Neural cell (in vitro differentiated cells): Measurements from ENCODE around the gene CYP26B1.

ENCODE experiments used
- POLR2AphosphoS5 ChIP-seq: IDR thresholded peaks from 2 replicates; pipeline ENCODE4 v1.6.1; 2012
- SMC3 ChIP-seq: fragments of 450-650 bp; conservative IDR thresholded peaks from 2 replicates; pipeline ENCODE4 v1.6.1; 2014; ENCODE audit warnings: antibody characterized with exemption, mild to moderate bottlenecking, moderate library complexity; ENCODE audit not compliant: poor library complexity
- TF ChIP-seq, protein P1 (sequence below): fragments of 450-650 bp; IDR thresholded peaks from 2 replicates; pipeline ENCODE4 v1.5.1; 2014; ENCODE audit warnings: antibody characterized with exemption, mild to moderate bottlenecking, moderate library complexity; ENCODE audit not compliant: poor library complexity, severe bottlenecking

DNA sequence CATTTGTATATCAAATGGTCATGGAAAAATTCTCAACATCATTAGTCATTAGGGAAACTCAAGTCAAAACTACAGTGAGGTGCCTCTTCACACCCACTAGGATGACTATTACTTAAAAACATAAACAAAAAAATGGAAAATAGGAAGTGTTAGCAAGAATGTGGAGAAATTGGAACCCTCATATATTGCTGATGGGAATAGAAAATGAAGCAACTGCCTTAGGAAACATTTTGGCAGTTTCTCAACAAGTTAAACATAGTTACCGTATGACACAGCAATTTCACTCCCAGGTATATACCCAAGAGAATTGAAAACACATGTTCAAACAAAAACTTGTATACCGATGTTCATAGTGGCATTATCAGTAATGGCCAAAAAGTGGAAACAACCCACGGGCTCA lies 18.1 kb upstream of the CYP26B1 start:
- TF ChIP-seq, protein P1, sequence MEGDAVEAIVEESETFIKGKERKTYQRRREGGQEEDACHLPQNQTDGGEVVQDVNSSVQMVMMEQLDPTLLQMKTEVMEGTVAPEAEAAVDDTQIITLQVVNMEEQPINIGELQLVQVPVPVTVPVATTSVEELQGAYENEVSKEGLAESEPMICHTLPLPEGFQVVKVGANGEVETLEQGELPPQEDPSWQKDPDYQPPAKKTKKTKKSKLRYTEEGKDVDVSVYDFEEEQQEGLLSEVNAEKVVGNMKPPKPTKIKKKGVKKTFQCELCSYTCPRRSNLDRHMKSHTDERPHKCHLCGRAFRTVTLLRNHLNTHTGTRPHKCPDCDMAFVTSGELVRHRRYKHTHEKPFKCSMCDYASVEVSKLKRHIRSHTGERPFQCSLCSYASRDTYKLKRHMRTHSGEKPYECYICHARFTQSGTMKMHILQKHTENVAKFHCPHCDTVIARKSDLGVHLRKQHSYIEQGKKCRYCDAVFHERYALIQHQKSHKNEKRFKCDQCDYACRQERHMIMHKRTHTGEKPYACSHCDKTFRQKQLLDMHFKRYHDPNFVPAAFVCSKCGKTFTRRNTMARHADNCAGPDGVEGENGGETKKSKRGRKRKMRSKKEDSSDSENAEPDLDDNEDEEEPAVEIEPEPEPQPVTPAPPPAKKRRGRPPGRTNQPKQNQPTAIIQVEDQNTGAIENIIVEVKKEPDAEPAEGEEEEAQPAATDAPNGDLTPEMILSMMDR, result no peak
- no peak for TF ChIP-seq POLR2AphosphoS5
- no peak for TF ChIP-seq SMC3
